Karpas-422 (cell line): ENCODE results near the gene IL31RA. TPM values are rescaled to one million over a fixed set of nuclear protein-coding genes. Genes with fewer than 3 reads are reported as not detected.

ENCODE experiments used
- DNase-seq: peaks from one replicate; pipeline ENCODE4 v3.0.0-alpha.2; 2015
- H2AFZ ChIP-seq: fragments of 200-600 bp; sonication (generic); 2 replicates; pipeline ENCODE4 v1.6.1; 2014; ENCODE audit warnings: antibody characterized with exemption, low read length, mixed read lengths
- H3K27ac ChIP-seq: fragments of 200-600 bp; sonication (generic); 2 replicates; pipeline ENCODE4 v1.5.1; 2014; ENCODE audit warnings: mild to moderate bottlenecking, low read length, moderate library complexity
- H3K27me3 ChIP-seq: fragments of 200-600 bp; sonication (generic); 2 replicates; pipeline ENCODE4 v1.6.1; 2014; ENCODE audit warnings: low read length, mixed read lengths
- H3K36me3 ChIP-seq: fragments of 200-600 bp; sonication (generic); 2 replicates; pipeline ENCODE4 v1.6.1; 2014; ENCODE audit warnings: low read length, mixed read lengths; ENCODE audit not compliant: insufficient read depth
- H3K4me1 ChIP-seq: fragments of 200-600 bp; sonication (generic); 2 replicates; pipeline ENCODE4 v1.6.1; 2014; ENCODE audit warnings: mild to moderate bottlenecking, low read length, mixed read lengths
- H3K4me2 ChIP-seq: fragments of 200-600 bp; sonication (generic); 2 replicates; pipeline ENCODE4 v1.6.1; 2014; ENCODE audit warnings: low read length, low read depth, mild to moderate bottlenecking; ENCODE audit not compliant: poor library complexity, severe bottlenecking
- H3K4me3 ChIP-seq: fragments of 200-600 bp; sonication (generic); 2 replicates; pipeline ENCODE4 v1.5.1; 2014; ENCODE audit warnings: mild to moderate bottlenecking, antibody characterized with exemption, low read length, mixed read lengths
- H3K79me2 ChIP-seq: fragments of 200-600 bp; sonication (generic); 2 replicates; pipeline ENCODE4 v1.6.1; 2014; ENCODE audit warnings: mild to moderate bottlenecking, low read length, mixed read lengths
- H3K9ac ChIP-seq: fragments of 200-600 bp; sonication (generic); 2 replicates; pipeline ENCODE4 v1.6.0; 2014; ENCODE audit warnings: low read length
- H3K9me2 ChIP-seq: fragments of 200-600 bp; sonication (generic), shearing (Covaris generic); replicated peaks from 2 replicates; pipeline ENCODE4 v1.6.0; 2014; ENCODE audit warnings: mild to moderate bottlenecking, low read length, moderate library complexity; ENCODE audit not compliant: insufficient read depth
- H3K9me3 ChIP-seq: fragments of 300-700, 200-600 bp; sonication (generic); 2 replicates; pipeline ENCODE4 v1.6.1; 2014; ENCODE audit warnings: low read length, mixed read lengths
- H4K20me1 ChIP-seq: fragments of 200-600 bp; sonication (generic); 2 replicates; pipeline ENCODE4 v1.6.1; 2014; ENCODE audit warnings: mild to moderate bottlenecking, antibody characterized with exemption, low read length, low read depth; ENCODE audit not compliant: insufficient read depth
- total RNA-seq: library from RNA; depleted of rRNA; stranded (reverse); fragments of >200 nt; shearing (Covaris generic); gene quantifications from 2 replicates; pipeline ENCODE4 v1.2.3, GENCODE V29; 2014; ENCODE audit warnings: low replicate concordance

Gene IL31RA
- total RNA-seq, 1 experiment from 2014 or later = not detected

- H3K4me2 ChIP-seq = no peak overlapping the region
- H2AFZ ChIP-seq = no peak overlapping the region
- no peaks in the 10 kb centered on the region for H3K79me2 ChIP-seq
- H3K4me1 ChIP-seq = no peaks in the 10 kb centered on the region
- H3K9me3 ChIP-seq = no peaks in the 10 kb centered on the region
- no peak overlapping the region for H3K9ac ChIP-seq
- DNase-seq = peak; percentile 31
- H3K27ac ChIP-seq = no peak overlapping the region
- H3K9me2 ChIP-seq = no peaks in the 10 kb centered on the region
- no peaks in the 10 kb centered on the region for H3K36me3 ChIP-seq
- no peak overlapping the region for H3K4me3 ChIP-seq
- no peaks in the 10 kb centered on the region for H3K27me3 ChIP-seq
- no peaks in the 10 kb centered on the region for H4K20me1 ChIP-seq
Observed at GRCh38 chr5:55911784-55912653, 60.9 kb downstream of the IL31RA start.

DNA sequence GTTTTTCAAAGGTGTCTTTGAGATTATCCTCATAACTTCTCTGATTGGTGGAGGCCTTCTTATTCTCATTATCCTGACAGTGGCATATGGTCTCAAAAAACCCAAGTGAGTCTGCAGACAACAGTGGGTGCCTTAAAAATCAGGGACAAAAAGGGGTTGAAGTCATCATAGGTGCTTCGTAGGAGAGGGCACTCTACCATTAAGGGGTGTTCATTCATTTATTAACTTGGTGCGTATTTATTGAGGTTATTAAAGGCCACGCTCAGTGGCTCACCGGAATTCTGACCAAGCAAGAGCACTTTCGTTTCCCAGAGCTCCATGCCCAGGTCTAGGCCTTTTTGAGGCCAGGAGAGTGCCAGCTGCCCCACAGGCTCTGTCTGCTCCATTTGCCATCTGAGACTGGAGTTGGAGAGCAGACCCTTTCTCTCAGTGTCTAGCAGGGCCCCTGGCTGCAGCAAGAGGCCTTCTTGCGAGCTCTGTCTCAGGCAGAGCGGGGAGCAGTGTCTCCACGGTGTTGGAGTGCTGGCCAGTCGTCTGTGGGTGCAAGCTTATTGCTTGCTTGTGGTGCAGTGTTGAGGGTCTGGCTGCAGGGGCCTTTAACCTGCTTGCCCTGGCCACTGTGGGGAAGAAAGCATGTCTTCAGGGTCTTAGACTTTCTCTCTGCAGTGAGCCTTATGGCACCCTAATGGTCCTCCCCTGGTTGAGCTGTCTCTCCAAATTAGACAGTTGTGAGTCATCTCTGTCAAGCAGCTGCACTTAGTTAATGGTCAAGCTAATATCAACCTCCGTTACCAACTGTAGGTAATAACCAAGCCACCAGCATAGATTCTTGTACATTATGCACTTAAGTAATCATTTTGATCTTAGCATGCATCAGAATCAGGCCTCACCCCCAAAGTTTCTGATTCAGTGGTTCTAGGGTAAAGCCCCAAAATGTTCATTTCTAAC is 62.6 kb downstream of the IL31RA start:
- Histone ChIP-seq H3K36me3 (no peaks in the 10 kb centered on the region), H3K9me3 (no peaks in the 10 kb centered on the region), H3K4me3 (no peak overlapping the region), H3K9me2 (no peaks in the 10 kb centered on the region), H3K27ac (no peak overlapping the region), H3K4me1 (no peaks in the 10 kb centered on the region), H4K20me1 (no peaks in the 10 kb centered on the region), H3K27me3 (no peaks in the 10 kb centered on the region), H2AFZ (no peak overlapping the region), H3K4me2 (no peak overlapping the region), H3K79me2 (no peaks in the 10 kb centered on the region), H3K9ac (no peak overlapping the region)
- DNase-seq = peak; percentile 27

DNA sequence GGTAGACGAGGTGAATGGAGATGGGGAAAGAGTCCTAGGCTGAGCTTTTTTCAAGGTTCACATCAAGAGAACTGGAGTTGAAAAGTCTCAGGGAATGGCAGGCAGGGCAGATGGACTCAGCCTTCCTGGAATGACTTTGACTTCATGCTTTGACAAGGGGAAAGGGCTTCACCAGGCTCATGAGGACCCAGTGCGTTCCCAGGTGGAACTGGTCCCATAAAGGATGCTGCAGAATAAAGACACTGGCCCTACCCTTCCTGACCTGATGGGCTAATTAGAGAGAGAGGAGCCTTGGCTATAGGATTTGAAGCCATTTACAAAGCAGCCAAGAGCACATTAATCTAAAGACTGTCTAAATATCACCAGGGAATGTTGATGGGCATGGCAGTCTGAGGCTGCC is 63.8 kb downstream of the IL31RA start:
- Histone ChIP-seq H3K79me2 (no peaks in the 10 kb centered on the region), H2AFZ (no peak overlapping the region), H3K4me3 (no peak overlapping the region), H3K9ac (no peak overlapping the region), H3K27me3 (no peaks in the 10 kb centered on the region), H3K36me3 (no peaks in the 10 kb centered on the region), H3K9me3 (no peaks in the 10 kb centered on the region), H4K20me1 (no peaks in the 10 kb centered on the region), H3K4me1 (no peaks in the 10 kb centered on the region), H3K27ac (no peak overlapping the region), H3K9me2 (no peaks in the 10 kb centered on the region), H3K4me2 (no peak overlapping the region)
- no peak for DNase-seq

- Histone ChIP-seq H2AFZ (no peak overlapping the region), H3K27me3 (no peaks in the 10 kb centered on the region), H3K36me3 (no peaks in the 10 kb centered on the region), H3K9me3 (no peaks in the 10 kb centered on the region), H3K79me2 (no peaks in the 10 kb centered on the region), H3K4me1 (no peaks in the 10 kb centered on the region), H4K20me1 (no peaks in the 10 kb centered on the region), H3K4me2 (no peak overlapping the region), H3K9ac (no peak overlapping the region), H3K4me3 (no peak overlapping the region), H3K9me2 (no peaks in the 10 kb centered on the region), H3K27ac (no peak overlapping the region)
- peak; percentile 21 for DNase-seq
Observed at GRCh38 chr5:55915783-55916182, 64.6 kb downstream of the IL31RA start.

DNA sequence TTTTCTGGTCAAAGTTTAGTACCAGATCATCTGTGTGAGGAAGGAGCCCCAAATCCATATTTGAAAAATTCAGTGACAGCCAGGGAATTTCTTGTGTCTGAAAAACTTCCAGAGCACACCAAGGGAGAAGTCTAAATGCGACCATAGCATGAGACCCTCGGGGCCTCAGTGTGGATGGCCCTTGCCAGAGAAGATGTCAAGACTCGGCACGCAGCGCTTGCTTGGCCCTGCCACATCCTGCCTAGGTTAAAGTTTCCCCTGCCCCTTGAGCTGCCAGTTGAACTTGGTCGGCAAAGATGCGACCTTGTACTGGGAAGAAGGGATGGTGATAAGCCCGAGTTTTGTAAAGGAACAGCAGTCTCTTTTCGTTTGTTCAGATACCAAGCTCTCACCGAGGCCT is 65.8 kb downstream of the IL31RA start:
- H4K20me1 ChIP-seq = no peaks in the 10 kb centered on the region
- H3K4me2 ChIP-seq = no peak overlapping the region
- H3K9ac ChIP-seq = no peak overlapping the region
- H3K9me2 ChIP-seq = no peaks in the 10 kb centered on the region
- H3K4me3 ChIP-seq = no peak overlapping the region
- no peaks in the 10 kb centered on the region for H3K27me3 ChIP-seq
- no peak overlapping the region for H2AFZ ChIP-seq
- H3K4me1 ChIP-seq = no peaks in the 10 kb centered on the region
- no peak for DNase-seq
- no peaks in the 10 kb centered on the region for H3K36me3 ChIP-seq
- H3K79me2 ChIP-seq = no peaks in the 10 kb centered on the region
- no peaks in the 10 kb centered on the region for H3K9me3 ChIP-seq
- no peak overlapping the region for H3K27ac ChIP-seq

DNA sequence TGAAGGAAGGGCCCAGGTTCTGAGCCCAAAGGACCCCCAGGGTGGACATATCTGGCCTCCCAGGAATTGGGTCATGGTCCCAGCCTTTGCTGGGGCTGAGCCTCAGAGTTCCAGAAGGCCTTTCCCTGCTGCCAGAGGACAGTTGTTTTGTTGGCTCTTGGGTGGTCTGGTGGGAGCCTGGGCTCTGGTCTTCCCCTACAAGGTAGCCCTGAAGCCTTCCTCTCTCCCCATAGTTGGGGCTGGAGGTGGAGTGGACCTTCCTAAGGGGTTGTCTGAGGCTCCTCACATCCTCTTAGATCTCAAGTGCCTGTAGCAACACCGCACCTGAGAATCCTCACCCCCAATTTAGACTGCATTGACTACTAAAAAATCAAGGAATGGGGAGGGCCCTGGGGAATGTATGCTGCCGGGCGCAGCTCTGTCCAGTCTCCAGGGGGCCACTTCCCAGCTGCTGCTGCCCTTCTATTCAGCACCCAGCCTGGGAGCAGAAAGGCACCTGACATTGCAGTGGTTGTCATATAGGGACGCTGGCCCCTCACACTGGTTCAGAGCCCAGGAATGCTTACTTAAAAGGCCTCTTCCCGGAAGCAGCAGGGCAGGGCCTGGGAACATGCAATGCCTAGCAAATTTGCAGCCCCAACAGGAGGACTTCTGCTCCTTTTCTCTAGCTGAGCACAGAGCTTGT is 66.4 kb downstream of the IL31RA start:
- Histone ChIP-seq H3K27ac (no peak overlapping the region), H3K4me1 (no peaks in the 10 kb centered on the region), H3K9me2 (no peaks in the 10 kb centered on the region), H3K36me3 (no peaks in the 10 kb centered on the region), H3K79me2 (no peaks in the 10 kb centered on the region), H3K4me2 (no peak overlapping the region), H4K20me1 (no peaks in the 10 kb centered on the region), H3K9ac (no peak overlapping the region), H3K4me3 (no peak overlapping the region), H3K9me3 (no peaks in the 10 kb centered on the region), H3K27me3 (no peaks in the 10 kb centered on the region), H2AFZ (no peak overlapping the region)
- no peak for DNase-seq

GRCh38 chr5:55918087-55919035 is 67.2 kb downstream of the IL31RA start:
- no peak overlapping the region for H3K4me3 ChIP-seq
- H3K4me2 ChIP-seq = no peak overlapping the region
- no peaks in the 10 kb centered on the region for H3K9me3 ChIP-seq
- H2AFZ ChIP-seq = no peak overlapping the region
- no peaks in the 10 kb centered on the region for H3K27me3 ChIP-seq
- H4K20me1 ChIP-seq = no peaks in the 10 kb centered on the region
- H3K79me2 ChIP-seq = no peaks in the 10 kb centered on the region
- no peak overlapping the region for H3K27ac ChIP-seq
- H3K36me3 ChIP-seq = no peaks in the 10 kb centered on the region
- no peak overlapping the region for H3K9ac ChIP-seq
- no peaks in the 10 kb centered on the region for H3K4me1 ChIP-seq
- DNase-seq = no peak
- no peaks in the 10 kb centered on the region for H3K9me2 ChIP-seq
